H1 (cell line): ENCODE data around the gene NAP1L5.

Experiments used
- ZNF274 ChIP-seq: IDR thresholded peaks from 2 replicates; pipeline ENCODE4 v1.7.0; 2012; ENCODE audit warnings: low read length, borderline replicate concordance; ENCODE audit errors: extremely low read depth
- TF ChIP-seq, protein P1 (sequence below), 3 experiments: IDR thresholded peaks; 1 replicate in 2 of 3; 2 replicates in 1 of 3; pipeline versions ENCODE4 v1.5.1 to v1.6.1; 2011; ENCODE audit warnings: low read length in 3 of 3, mild to moderate bottlenecking in 3 of 3, inconsistent platforms in 2 of 3, low read depth in 1 of 3, moderate library complexity in 1 of 3; ENCODE audit not compliant: insufficient read depth in 1 of 3; ENCODE audit errors: control extremely low read depth in 1 of 3

DNA sequence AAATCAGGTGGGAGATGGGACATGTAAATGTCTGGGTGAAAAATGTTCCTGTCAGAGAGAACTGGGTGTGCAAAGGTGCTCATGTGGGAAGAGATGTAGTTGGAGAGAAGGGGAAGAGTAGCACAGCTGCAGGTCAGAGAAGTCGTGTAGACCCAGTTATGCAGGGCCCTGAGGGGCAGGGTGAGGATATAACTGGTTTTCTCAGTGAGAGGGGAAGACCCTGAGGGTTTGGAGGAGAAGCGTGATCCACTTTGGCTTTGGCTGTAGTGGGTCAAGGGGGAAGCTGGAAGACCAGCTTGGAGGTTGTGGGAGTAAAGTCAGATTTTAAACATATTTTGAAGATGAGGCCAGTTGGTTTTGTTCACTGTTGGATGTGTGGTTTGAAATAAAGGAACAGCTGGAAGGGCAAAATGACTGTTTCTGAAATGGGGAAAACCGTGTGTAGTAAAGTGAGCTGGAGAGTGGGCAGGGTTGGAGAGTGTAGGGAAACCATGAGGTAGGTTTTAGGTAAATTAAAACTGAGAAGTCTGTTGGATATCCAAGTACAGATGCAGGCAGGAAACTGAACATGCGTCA lies 44.2 kb downstream of the NAP1L5 start:
- no peak for TF ChIP-seq ZNF274
- TF ChIP-seq, protein P1, sequence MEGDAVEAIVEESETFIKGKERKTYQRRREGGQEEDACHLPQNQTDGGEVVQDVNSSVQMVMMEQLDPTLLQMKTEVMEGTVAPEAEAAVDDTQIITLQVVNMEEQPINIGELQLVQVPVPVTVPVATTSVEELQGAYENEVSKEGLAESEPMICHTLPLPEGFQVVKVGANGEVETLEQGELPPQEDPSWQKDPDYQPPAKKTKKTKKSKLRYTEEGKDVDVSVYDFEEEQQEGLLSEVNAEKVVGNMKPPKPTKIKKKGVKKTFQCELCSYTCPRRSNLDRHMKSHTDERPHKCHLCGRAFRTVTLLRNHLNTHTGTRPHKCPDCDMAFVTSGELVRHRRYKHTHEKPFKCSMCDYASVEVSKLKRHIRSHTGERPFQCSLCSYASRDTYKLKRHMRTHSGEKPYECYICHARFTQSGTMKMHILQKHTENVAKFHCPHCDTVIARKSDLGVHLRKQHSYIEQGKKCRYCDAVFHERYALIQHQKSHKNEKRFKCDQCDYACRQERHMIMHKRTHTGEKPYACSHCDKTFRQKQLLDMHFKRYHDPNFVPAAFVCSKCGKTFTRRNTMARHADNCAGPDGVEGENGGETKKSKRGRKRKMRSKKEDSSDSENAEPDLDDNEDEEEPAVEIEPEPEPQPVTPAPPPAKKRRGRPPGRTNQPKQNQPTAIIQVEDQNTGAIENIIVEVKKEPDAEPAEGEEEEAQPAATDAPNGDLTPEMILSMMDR (IDR thresholded peaks at IDR 0.05; ENCODE audit: control extremely low read depth in 1 of 3, insufficient read depth in 1 of 3, low read depth in 1 of 3, low read length in 3 of 3) = no peak
